Measurements from ENCODE around the gene MAOA.

MAOA gene

DNA sequence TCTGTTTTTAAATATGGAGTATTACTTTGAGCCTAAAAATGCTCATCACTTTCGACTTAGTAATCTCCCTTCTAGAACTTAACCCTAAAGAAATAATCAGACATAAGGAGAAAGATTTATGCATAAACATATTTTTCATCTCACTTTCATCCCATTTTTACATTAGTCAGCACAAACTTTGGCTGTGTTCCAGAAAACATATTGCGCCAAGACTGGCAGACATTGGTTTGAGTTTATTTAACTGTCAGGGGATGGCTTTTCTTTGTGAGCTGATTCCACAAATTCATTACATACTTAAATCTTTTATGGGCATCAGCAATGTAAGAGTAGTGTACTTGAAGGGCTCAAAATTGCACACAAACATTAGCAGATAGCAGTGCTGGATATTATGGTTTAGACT lies 23.7 kb downstream of the MAOA start:
- H3K9ac ChIP-seq (ENCODE audit: low read length) = no peak overlapping the region
- no peak overlapping the region for H3K4me2 ChIP-seq (ENCODE audit: low read length)
- no peaks in the 10 kb centered on the region for H3K27me3 ChIP-seq (ENCODE audit: insufficient read depth, low read length)
- H3F3A ChIP-seq (ENCODE audit: insufficient read depth, low read length) = no peaks in the 10 kb centered on the region
- H3K9me3 ChIP-seq (ENCODE audit: low read length) = no peaks in the 10 kb centered on the region
- no peak overlapping the region for H3K4me3 ChIP-seq (ENCODE audit: low read depth, low read length, poor library complexity, severe bottlenecking)
- H2AFZ ChIP-seq (ENCODE audit: low read length) = no peak overlapping the region
- H3K27ac ChIP-seq (ENCODE audit: low read depth, low read length, poor library complexity, severe bottlenecking) = no peak overlapping the region
- TF ChIP-seq CTCF (IDR thresholded peaks at IDR 0.05; ENCODE audit: low read length) (no peak), EZH2 (IDR thresholded peaks at IDR 0.05; ENCODE audit: borderline replicate concordance, low read length) (no peak)
- no peaks in the 10 kb centered on the region for H3K9me2 ChIP-seq (ENCODE audit: low read depth, low read length)
- H3K79me2 ChIP-seq (ENCODE audit: insufficient read depth, low read length) = no peaks in the 10 kb centered on the region
- no peaks in the 10 kb centered on the region for H3K36me3 ChIP-seq (ENCODE audit: insufficient read depth, low read length)
- H4K20me1 ChIP-seq (ENCODE audit: insufficient read depth, low read length) = no peaks in the 10 kb centered on the region
- no peaks in the 10 kb centered on the region for H3K4me1 ChIP-seq (ENCODE audit: insufficient read depth, low read length, severe bottlenecking)

- no peak for TF ChIP-seq EZH2 (IDR thresholded peaks at IDR 0.05; ENCODE audit: borderline replicate concordance, low read length)
- Histone ChIP-seq H3K79me2 (ENCODE audit: insufficient read depth, low read length) (no peaks in the 10 kb centered on the region), H3K4me1 (ENCODE audit: insufficient read depth, low read length, severe bottlenecking) (no peaks in the 10 kb centered on the region), H3K4me2 (ENCODE audit: low read length) (no peak overlapping the region), H3K4me3 (ENCODE audit: low read depth, low read length, poor library complexity, severe bottlenecking) (no peak overlapping the region), H3K9me2 (ENCODE audit: low read depth, low read length) (no peaks in the 10 kb centered on the region), H3K9ac (ENCODE audit: low read length) (no peak overlapping the region), H4K20me1 (ENCODE audit: insufficient read depth, low read length) (no peaks in the 10 kb centered on the region), H3F3A (ENCODE audit: insufficient read depth, low read length) (no peaks in the 10 kb centered on the region), H2AFZ (ENCODE audit: low read length) (no peak overlapping the region), H3K9me3 (ENCODE audit: low read length) (no peaks in the 10 kb centered on the region), H3K27me3 (ENCODE audit: insufficient read depth, low read length) (no peaks in the 10 kb centered on the region), H3K36me3 (ENCODE audit: insufficient read depth, low read length) (no peaks in the 10 kb centered on the region), H3K27ac (ENCODE audit: low read depth, low read length, poor library complexity, severe bottlenecking) (no peak overlapping the region)
These were observed 26.6 kb downstream of the MAOA start for GRCh38 chrX:43682726-43683125.

- Histone ChIP-seq H4K20me1 (ENCODE audit: insufficient read depth, low read length) (no peaks in the 10 kb centered on the region), H3K9me3 (ENCODE audit: low read length) (no peaks in the 10 kb centered on the region), H3K9ac (ENCODE audit: low read length) (no peak overlapping the region), H3K4me1 (ENCODE audit: insufficient read depth, low read length, severe bottlenecking) (no peaks in the 10 kb centered on the region), H3K4me2 (ENCODE audit: low read length) (no peak overlapping the region), H3F3A (ENCODE audit: insufficient read depth, low read length) (no peaks in the 10 kb centered on the region), H3K27me3 (ENCODE audit: insufficient read depth, low read length) (no peaks in the 10 kb centered on the region), H3K27ac (ENCODE audit: low read depth, low read length, poor library complexity, severe bottlenecking) (no peak overlapping the region), H2AFZ (ENCODE audit: low read length) (no peak overlapping the region), H3K36me3 (ENCODE audit: insufficient read depth, low read length) (no peaks in the 10 kb centered on the region), H3K79me2 (ENCODE audit: insufficient read depth, low read length) (no peaks in the 10 kb centered on the region), H3K4me3 (ENCODE audit: low read depth, low read length, poor library complexity, severe bottlenecking) (no peak overlapping the region), H3K9me2 (ENCODE audit: low read depth, low read length) (no peaks in the 10 kb centered on the region)
- TF ChIP-seq EZH2 (IDR thresholded peaks at IDR 0.05; ENCODE audit: borderline replicate concordance, low read length) = no peak
These were observed 29.1 kb downstream of the MAOA start for GRCh38 chrX:43685221-43685620.

- H4K20me1 ChIP-seq (ENCODE audit: insufficient read depth, low read length) = no peaks in the 10 kb centered on the region
- no peak overlapping the region for H3K27ac ChIP-seq (ENCODE audit: low read depth, low read length, poor library complexity, severe bottlenecking)
- no peak overlapping the region for H2AFZ ChIP-seq (ENCODE audit: low read length)
- TF ChIP-seq EZH2 (IDR thresholded peaks at IDR 0.05; ENCODE audit: borderline replicate concordance, low read length) (no peak), CTCF (IDR thresholded peaks at IDR 0.05; ENCODE audit: low read length) (no peak)
- H3K4me3 ChIP-seq (ENCODE audit: low read depth, low read length, poor library complexity, severe bottlenecking) = no peak overlapping the region
- no peaks in the 10 kb centered on the region for H3K9me2 ChIP-seq (ENCODE audit: low read depth, low read length)
- no peaks in the 10 kb centered on the region for H3K36me3 ChIP-seq (ENCODE audit: insufficient read depth, low read length)
- H3K4me2 ChIP-seq (ENCODE audit: low read length) = no peak overlapping the region
- H3K27me3 ChIP-seq (ENCODE audit: insufficient read depth, low read length) = no peaks in the 10 kb centered on the region
- no peaks in the 10 kb centered on the region for H3K79me2 ChIP-seq (ENCODE audit: insufficient read depth, low read length)
- no peaks in the 10 kb centered on the region for H3K9me3 ChIP-seq (ENCODE audit: low read length)
- no peaks in the 10 kb centered on the region for H3K4me1 ChIP-seq (ENCODE audit: insufficient read depth, low read length, severe bottlenecking)
- H3K9ac ChIP-seq (ENCODE audit: low read length) = no peak overlapping the region
- no peaks in the 10 kb centered on the region for H3F3A ChIP-seq (ENCODE audit: insufficient read depth, low read length)
These were observed 32.5 kb downstream of the MAOA start for GRCh38 chrX:43688586-43688985.
